ENCODE data around the gene PCDHA12.

DNA sequence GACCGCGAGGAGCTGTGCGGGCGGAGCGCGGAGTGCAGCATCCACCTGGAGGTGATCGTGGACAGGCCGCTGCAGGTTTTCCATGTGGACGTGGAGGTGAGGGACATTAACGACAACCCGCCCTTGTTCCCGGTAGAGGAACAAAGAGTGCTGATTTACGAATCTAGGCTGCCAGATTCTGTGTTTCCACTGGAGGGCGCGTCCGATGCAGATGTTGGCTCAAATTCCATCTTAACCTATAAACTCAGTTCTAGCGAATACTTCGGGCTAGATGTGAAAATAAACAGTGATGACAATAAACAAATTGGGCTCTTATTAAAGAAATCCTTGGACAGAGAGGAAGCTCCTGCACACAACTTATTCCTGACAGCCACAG is 46.8 kb upstream of the PCDHA12 start:
- TF ChIP-seq POLR2A (IDR thresholded peaks at IDR 0.05; ENCODE audit: low read depth, low read length) (no peak), POLR2AphosphoS5 (IDR thresholded peaks at IDR 0.05; ENCODE audit: insufficient read depth, low read depth, low read length) (no peak), EZH2 (IDR thresholded peaks at IDR 0.05; ENCODE audit: borderline replicate concordance, low read depth, low read length, severe bottlenecking) (no peak), FOS (IDR thresholded peaks at IDR 0.05; ENCODE audit: borderline replicate concordance, insufficient read depth, low read length) (no peak)
- TF ChIP-seq, protein P1, sequence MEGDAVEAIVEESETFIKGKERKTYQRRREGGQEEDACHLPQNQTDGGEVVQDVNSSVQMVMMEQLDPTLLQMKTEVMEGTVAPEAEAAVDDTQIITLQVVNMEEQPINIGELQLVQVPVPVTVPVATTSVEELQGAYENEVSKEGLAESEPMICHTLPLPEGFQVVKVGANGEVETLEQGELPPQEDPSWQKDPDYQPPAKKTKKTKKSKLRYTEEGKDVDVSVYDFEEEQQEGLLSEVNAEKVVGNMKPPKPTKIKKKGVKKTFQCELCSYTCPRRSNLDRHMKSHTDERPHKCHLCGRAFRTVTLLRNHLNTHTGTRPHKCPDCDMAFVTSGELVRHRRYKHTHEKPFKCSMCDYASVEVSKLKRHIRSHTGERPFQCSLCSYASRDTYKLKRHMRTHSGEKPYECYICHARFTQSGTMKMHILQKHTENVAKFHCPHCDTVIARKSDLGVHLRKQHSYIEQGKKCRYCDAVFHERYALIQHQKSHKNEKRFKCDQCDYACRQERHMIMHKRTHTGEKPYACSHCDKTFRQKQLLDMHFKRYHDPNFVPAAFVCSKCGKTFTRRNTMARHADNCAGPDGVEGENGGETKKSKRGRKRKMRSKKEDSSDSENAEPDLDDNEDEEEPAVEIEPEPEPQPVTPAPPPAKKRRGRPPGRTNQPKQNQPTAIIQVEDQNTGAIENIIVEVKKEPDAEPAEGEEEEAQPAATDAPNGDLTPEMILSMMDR (IDR thresholded peaks at IDR 0.05; ENCODE audit: extremely low read depth in 1 of 2, insufficient read depth in 1 of 2, low read depth in 1 of 2, low read length in 2 of 2) = no peak
